ENCODE data around the gene MND1.
"Not testable (repeated sequence)": the region's sequence is repeated elsewhere in the genome, so short reads cannot be mapped to it uniquely, and the experiment has no call there.

MND1 gene

DNA sequence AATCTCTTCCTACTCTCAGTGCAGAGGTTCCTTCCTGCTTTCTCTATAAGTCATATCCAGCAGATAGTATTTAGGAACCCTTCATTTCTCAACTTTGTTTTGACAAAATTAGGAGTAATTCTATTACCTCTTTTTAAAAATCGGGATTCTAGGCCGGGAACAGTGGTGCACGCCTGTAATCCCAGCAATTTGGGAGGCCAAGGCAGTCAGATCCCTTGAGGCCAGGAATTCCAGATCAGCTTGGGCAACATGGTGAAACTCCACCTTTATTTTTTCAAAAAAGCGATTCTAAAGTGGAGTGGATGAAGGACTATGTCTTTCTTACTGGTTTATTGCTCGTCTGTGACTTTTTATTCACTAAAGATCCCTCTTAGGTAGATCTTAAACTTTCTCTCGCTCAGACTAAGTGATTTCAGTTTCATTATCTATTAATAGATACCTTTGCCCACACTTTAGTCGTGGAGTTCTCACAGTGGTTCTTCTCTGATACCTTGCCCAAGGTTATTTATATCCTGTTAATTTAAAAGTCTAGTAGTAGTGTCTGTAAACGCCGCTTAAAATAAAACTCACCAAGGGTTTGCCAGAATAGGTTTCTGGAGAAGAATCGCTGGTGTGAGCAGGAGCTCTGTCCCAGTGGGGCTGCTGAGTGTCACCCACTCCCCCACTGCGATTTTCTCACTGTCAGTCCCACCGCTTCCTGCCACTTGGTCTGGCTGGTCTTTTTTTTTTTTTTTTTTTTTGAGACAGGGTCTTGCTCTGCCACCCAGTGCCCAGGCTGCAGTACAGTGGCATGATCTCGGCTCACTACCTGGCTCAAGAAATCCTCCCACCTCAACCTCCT lies 94.6 kb downstream of the MND1 start:
- no peak for DNase-seq (ENCODE audit: low read depth in 2 of 3, low spot score in 1 of 3)

DNA sequence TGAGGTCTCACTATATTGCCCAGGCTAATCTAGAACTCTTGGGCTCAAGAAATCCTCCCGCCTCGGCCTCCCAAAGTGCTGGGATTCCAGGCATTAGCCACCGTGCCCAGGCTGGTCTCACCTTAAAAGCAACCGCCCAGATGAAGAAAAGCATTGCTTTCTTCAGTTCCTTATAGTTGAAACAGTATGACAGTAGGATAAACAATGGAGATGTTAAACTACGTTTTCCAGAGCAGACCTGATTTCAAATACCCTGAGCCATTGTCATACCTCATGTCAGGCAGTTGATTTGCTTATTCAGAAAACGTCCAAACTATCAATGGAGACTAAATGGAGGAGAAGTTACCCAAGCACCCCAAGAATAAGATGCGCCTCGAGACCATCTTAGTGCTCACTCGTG lies 95.3 kb downstream of the MND1 start:
- DNase-seq (ENCODE audit: low read depth in 2 of 3, low spot score in 1 of 3), result no peak

DNA sequence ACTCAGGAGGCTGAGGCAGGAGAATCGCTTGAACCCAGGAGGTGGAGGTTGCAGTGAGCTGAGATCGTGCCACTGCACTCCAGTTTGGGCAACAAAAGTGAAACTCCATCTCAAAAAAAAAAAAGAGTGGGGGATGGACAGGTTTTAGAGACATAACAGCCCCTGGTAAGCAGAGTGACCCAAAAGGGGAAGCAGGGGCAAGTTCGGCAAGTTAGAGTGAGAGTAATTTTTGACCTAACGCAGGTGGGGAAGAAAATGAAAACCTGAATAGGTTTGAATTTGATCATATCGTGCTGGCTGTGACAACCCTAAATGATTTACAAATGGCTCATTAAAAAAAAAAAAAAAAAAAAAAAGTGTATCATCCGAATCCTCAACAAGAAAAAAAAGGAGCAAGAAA lies 96.0 kb downstream of the MND1 start:
- no peak for DNase-seq (ENCODE audit: low read depth in 2 of 3, low spot score in 1 of 3)

DNA sequence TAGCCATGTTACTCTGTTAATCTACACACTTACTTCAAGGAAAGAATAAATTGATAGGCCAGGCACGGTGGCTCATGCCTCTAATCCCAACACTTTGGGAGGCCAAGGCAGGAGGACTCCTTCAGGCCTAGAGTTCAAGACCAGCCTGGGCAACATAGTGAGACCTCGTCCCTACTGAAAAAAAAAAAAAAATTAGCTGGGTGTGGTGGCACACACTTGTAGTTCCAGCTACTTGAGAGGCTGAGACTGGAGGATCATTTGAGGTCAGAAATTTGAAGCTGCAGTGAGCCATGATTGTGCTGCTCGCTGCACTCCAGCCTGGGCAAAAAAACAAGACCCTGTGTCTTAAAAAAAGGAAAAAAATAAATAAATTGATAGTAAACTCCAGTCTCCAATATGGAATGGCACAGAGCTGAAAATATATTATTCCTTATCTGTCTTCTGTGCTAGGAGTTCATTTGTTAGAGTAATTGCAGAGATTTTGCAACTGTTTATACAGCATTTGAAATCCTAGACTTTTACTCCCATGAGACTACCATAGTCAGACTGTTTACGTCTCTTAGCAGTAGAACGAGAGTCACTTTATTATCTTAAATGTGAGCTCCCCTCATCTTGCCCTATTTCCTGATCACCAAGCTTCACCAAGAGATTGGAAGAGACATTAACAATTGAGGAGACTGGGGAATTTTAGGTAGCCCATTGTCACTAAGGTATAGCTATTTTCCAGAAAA lies 102.9 kb downstream of the MND1 start:
- no peak for DNase-seq (ENCODE audit: low read depth in 2 of 3, low spot score in 1 of 3)

DNA sequence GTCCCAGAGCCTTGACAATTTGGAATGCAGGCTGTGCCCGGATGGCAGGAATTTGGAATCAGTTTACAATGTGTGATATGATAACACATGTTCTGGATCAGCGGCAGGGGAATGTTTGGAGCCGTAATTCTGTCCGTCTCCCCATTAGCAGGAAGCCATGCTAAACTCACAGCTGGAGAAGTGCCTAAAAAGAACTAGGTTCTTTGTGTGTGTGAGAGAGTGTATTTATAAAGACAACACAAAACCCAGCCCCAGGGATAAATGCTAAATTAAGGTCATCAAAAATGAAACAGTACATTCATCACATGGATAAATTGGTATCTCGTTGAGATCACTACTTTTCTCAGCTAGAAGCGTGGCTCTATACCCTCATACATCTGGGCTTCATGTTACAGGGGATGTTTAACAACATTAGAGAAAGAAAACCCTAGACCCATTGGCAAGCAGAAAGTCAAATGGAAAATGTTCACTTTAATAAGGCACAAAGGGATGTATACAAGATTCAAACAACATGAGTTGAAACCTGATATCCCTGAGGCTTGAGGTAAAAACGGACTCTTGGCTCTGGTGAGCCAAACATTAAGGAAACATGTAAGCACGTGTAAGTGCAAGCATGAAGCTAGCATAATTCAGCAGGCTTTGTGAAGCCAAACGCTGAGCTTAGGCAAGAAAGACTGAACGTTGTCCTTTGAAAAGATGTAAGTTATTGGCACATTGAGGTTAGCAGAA lies 103.7 kb downstream of the MND1 start:
- DNase-seq (ENCODE audit: low read depth in 2 of 3, low spot score in 1 of 3), result no peak

DNA sequence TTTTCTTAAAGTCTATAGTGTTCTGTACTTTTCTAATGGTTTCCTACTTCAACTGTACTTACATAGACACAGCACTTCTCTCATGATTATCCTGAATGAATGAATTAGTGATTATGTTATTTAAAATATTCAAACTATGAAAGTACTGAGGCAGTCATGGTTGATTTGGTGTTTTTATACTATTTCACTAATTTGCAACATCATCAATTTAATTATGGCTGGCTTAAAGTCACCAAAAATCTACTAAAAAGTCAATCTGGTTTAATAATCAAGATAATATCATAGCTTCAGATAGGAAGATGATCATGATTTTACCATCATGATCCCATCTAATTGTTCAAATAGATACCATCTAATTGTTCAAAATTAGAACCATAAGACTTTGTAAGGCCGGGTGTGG lies 104.8 kb downstream of the MND1 start:
- no peak for DNase-seq (ENCODE audit: low read depth in 2 of 3, low spot score in 1 of 3)

DNA sequence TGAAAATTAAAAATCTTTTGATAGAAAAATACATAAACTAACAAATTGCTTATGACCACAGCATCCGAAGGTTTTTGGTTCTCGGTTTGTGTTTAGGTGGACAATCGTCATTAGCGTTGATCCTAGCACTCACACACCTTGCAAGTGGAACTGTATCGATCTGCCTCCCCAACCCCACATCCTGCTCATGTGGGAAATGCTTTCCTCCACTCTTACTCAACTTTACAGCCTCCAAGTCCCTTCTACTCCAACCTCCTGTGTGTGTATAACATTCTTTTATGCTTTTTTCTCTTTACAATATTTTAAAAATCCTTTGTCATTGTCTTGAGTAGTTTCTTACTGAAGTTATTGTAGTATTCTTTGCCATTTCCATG lies 106.0 kb downstream of the MND1 start:
- DNase-seq (ENCODE audit: low read depth in 2 of 3, low spot score in 1 of 3), result no peak

DNA sequence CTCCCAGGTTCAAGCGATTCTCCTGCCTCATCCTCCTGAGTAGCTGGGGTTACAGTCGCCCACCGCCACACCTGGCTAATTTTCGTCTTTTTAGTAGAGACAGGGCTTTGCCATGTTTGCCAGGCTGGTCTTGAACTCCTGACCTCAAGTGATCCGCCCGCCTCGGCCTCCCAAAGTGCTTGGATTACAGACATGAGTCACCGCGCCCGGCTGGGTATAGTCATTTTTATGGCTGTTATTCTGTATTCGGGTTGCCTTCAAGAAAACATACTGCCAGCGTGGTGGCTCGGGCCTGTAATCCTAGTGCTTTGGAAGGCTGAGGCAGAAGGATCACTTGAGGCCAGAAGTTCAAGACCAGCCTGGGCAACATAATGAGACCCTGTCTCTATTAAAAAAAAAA lies 106.7 kb downstream of the MND1 start:
- DNase-seq (ENCODE audit: low read depth in 2 of 3, low spot score in 1 of 3), result not testable (repeated sequence)

DNA sequence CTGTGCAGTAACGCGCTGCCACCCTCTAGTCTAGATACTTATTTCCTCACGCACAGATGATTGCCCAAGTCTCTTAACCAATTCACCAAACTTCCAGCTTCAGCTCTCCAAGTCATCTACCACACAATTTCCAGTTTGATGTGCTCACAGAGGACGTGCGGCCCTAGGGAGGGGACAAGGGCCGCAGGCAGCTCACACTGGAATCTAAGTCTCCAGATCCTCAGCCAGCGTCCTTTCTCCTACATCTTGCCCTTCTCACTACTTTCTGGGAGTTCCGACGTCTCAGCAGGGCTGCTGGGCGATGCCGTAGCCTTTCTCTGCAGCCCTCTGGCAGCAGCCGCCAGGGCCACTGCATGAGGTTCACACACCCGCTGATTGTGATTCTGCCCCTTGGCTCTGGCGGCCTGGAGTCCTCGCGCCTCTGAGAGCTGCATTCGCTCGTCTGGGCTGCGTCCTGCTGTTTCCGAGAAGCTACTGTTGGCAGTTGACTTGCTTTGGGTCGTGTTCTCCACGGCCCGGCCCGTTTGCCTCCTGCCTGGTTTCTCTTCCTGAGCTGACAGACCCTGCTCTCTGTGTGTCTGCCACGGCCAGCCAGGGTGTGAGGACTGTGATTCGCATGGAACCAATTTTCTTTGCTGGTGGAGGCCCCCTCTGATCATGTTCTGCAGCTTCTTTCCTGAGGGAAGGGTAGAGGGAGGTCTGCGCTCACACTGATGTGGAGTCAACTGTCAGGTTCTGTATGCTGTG lies 107.6 kb downstream of the MND1 start:
- no peak for DNase-seq (ENCODE audit: low read depth in 2 of 3, low spot score in 1 of 3)

DNA sequence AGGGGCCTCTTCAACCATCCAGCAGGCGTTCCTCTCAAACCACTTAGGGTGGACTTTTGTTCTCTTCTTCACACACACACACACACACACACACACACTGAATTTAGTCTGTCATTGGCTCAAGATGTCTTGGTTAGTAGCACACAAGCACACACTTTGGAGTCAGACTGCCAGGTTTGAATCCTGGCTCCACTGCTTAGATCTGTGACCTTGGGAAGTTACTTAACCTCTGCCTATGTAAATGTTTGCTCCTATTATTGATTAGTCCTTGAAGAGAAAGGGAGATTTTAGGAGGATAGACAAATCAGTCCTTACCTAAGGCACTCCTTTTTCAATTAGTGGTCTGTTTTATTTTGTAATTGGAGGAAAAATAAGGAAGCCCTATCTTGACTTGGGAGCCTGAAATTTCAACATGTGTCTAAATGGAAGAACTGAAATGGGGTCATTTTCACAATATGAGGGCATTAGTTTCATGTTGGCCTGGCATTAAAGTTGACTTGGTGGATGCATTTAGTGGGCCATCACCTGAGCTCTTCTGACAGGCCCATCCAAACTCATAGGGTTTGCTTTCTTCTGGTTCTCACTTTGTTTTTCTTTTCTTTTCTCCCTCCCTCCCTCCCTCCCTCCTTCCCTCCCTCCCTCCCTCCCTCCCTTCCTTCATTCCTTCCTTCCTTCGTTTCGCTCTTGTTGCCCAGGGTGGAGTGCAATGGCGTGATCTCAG lies 108.3 kb downstream of the MND1 start:
- no peak for DNase-seq (ENCODE audit: low read depth in 2 of 3, low spot score in 1 of 3)

DNA sequence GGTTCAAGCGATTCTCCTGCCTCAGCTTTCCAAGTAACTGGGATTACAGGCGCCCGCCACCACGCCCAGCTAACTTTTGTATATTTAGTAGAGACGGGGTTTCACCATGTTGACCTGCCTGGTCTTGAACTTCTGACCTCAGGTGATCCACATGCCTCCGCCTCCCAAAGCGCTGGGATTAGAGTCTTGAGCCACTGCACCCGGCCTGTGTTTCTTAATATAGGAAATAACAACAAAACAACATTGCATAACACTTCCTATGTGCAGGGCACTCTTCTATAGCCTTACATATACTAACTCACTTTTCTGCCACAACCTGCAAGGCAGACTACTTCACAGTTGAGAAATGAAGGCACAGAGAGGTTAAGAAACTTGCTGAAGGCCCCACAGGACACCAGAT lies 108.9 kb downstream of the MND1 start:
- no peak for DNase-seq (ENCODE audit: low read depth in 2 of 3, low spot score in 1 of 3)

DNA sequence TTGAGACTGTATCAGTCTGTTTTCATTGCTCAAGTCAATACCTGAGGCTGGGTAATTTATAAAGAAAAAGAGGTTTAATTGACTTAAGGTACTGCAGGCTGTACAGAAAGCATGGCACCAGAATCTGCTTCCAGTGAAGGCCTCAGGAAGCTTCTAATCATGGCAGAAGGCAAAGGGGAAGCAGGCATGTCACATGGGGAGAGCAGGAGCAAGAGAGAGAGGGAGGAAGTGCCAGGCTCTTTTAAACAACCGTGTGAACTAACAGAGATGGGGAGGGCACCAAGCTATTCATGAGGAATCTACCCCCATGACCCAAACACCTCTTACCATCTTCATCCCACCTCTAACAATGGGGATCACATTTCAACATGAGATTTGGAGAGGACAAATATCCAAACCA lies 114.5 kb downstream of the MND1 start:
- DNase-seq (ENCODE audit: low read depth in 2 of 3, low spot score in 1 of 3), result no peak

DNA sequence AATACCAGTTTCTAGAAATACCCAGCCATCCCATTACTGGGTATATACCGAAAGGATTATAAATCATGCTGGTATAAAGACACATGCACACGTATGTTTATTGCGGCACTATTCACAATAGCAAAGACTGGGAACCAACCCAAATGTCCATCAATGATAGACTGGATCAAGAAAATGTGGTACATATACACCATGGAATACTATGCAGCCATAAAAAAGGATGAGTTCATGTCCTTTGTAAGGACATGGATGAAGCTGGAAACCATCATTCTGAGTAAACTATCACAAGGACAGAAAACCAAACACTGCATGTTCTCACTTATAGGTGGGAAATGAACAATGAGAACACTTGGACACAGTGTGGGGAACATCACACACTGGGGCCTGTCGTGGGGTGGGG lies 117.1 kb downstream of the MND1 start:
- not testable (repeated sequence) for DNase-seq (ENCODE audit: low read depth in 2 of 3, low spot score in 1 of 3)

DNA sequence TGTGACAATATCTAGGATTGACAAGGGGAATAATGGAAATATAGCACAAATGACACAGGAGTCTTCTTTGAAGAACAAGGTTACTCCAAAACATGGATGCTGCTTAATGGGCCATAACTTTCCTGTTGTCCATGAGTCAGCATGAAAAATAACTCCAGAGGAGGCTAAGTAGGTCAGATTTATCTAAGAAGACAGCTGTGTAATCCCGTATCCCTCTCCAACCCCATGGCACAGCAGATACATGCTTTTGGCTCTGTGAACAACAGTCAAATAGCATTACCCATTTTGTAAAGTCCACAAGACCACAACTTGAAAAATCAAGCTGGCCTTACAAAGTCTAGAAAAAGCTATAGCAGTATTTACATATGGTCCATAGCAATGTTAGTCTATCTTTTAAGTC lies 119.6 kb downstream of the MND1 start:
- DNase-seq (ENCODE audit: low read depth in 2 of 3, low spot score in 1 of 3), result no peak
